Measurements from ENCODE around the gene COMMD1.

DNA sequence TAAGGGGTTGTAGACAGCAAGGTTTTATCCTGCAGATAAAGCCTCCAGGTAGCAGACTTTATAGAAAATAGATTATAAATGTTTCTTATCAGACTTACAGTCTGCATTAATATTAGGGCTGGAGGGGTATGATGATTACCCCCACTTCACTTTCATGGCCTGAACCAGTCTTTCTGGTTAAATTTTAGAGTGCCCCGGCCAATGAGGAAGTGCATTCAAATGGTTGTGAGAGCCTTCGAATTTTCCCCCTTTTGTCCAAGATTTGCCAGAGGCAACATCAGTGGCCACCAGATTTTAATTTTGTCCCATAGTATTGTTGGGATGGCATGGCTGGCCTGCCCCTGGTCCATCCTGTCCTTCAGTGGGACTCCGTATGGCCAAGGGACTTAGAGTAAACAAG lies 31.6 kb downstream of the COMMD1 start:
- TF ChIP-seq POLR2A (IDR thresholded peaks at IDR 0.05): no peak
- TF ChIP-seq, protein P1, sequence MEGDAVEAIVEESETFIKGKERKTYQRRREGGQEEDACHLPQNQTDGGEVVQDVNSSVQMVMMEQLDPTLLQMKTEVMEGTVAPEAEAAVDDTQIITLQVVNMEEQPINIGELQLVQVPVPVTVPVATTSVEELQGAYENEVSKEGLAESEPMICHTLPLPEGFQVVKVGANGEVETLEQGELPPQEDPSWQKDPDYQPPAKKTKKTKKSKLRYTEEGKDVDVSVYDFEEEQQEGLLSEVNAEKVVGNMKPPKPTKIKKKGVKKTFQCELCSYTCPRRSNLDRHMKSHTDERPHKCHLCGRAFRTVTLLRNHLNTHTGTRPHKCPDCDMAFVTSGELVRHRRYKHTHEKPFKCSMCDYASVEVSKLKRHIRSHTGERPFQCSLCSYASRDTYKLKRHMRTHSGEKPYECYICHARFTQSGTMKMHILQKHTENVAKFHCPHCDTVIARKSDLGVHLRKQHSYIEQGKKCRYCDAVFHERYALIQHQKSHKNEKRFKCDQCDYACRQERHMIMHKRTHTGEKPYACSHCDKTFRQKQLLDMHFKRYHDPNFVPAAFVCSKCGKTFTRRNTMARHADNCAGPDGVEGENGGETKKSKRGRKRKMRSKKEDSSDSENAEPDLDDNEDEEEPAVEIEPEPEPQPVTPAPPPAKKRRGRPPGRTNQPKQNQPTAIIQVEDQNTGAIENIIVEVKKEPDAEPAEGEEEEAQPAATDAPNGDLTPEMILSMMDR (IDR thresholded peaks at IDR 0.05): no peak

All from vagina (tissue), 2 donors.